HEK293 (cell line): ENCODE results near the gene MSANTD4.

Experiments
- CTCF ChIA-PET: fragments of 350-600 bp; formaldehyde crosslinking; extraction: SDS; loops from one replicate; lab custom pipeline; 2021; ENCODE audit warnings: antibody characterized with exemption; lab: Yijun Ruan, JAX
- POLR2A ChIA-PET: fragments of 300-600 bp; formaldehyde crosslinking; extraction: SDS; loops from one replicate; lab custom pipeline; 2020; ENCODE audit warnings: antibody characterized with exemption, inconsistent platforms; lab: Yijun Ruan, JAX
- H3K27ac ChIP-seq: fragments of 200-500 bp; sonication (Bioruptor generic); 2 replicates; pipeline ENCODE4 v1.5.1; 2014; ENCODE audit warnings: low read depth, low read length, control low read depth, inconsistent platforms; ENCODE audit errors: extremely low read depth
- H3K36me3 ChIP-seq, 2 experiments: fragments of 200-500 bp in 1 of 2; sonication (Bioruptor generic) in 1 of 2; 1 replicate in 1 of 2; 2 replicates in 1 of 2; pipeline ENCODE4 v1.5.1; 2014 to 2017; ENCODE audit warnings: inconsistent platforms in 2 of 2, low read length in 2 of 2; ENCODE audit not compliant: control insufficient read depth in 2 of 2, insufficient read depth in 1 of 2
- H3K4me1 ChIP-seq: fragments of 200-500 bp; sonication (Bioruptor generic); 2 replicates; pipeline ENCODE4 v1.5.1; 2014; ENCODE audit warnings: mild to moderate bottlenecking, low read length, inconsistent platforms; ENCODE audit not compliant: control insufficient read depth, insufficient read depth
- H3K4me3 ChIP-seq: 2 replicates; pipeline ENCODE4 v1.5.1; 2011; ENCODE audit warnings: low read depth, mild to moderate bottlenecking, control low read depth, low read length, moderate library complexity
- H3K9me3 ChIP-seq: fragments of 200-500 bp; sonication (Bioruptor generic); 2 replicates; pipeline ENCODE4 v1.5.1; 2014; ENCODE audit warnings: low read depth, low read length, inconsistent platforms; ENCODE audit not compliant: control insufficient read depth, insufficient read depth
- GLIS1 ChIP-seq: fragments of 450-650 bp; formaldehyde crosslinking; IDR thresholded peaks from 2 replicates; pipeline ENCODE4 v1.5.1; 2016; ENCODE audit warnings: missing biosample characterization, missing genetic modification characterization
- HIC1 ChIP-seq: fragments of 450-650 bp; formaldehyde crosslinking; IDR thresholded peaks from 2 replicates; pipeline ENCODE4 v1.5.1; 2016; ENCODE audit warnings: missing biosample characterization, missing genetic modification characterization
- HOXC10 ChIP-seq: sonication (generic); formaldehyde crosslinking; IDR thresholded peaks from 2 replicates; pipeline ENCODE4 v1.8.1; 2023; ENCODE audit warnings: mild to moderate bottlenecking, missing genetic modification reagents
- INSM2 ChIP-seq: fragments of 450-650 bp; formaldehyde crosslinking; IDR thresholded peaks from 2 replicates; pipeline ENCODE4 v1.5.1; 2016; ENCODE audit warnings: missing biosample characterization, missing genetic modification characterization
- KLF10 ChIP-seq: fragments of 450-650 bp; IDR thresholded peaks from 2 replicates; pipeline ENCODE4 v1.5.1; 2018; ENCODE audit warnings: missing biosample characterization, mild to moderate bottlenecking, missing genetic modification characterization
- OVOL3 ChIP-seq: fragments of 450-650 bp; formaldehyde crosslinking; IDR thresholded peaks from 2 replicates; pipeline ENCODE4 v1.5.1; 2016; ENCODE audit warnings: missing biosample characterization, missing genetic modification characterization
- ZBTB10 ChIP-seq: fragments of 450-650 bp; formaldehyde crosslinking; IDR thresholded peaks from 2 replicates; pipeline ENCODE4 v1.5.1; 2016; ENCODE audit warnings: missing biosample characterization, missing genetic modification characterization
- ZFP41 ChIP-seq: fragments of 450-650 bp; formaldehyde crosslinking; IDR thresholded peaks from 2 replicates; pipeline ENCODE4 v1.5.1; 2016; ENCODE audit warnings: missing biosample characterization, missing genetic modification characterization, borderline replicate concordance
- ZIC2 ChIP-seq: fragments of 450-650 bp; formaldehyde crosslinking; IDR thresholded peaks from 2 replicates; pipeline ENCODE4 v1.5.1; 2016; ENCODE audit warnings: missing biosample characterization, missing genetic modification characterization
- ZNF10 ChIP-seq: fragments of 450-650 bp; formaldehyde crosslinking; IDR thresholded peaks from 2 replicates; pipeline ENCODE4 v1.5.1; 2017; ENCODE audit warnings: missing biosample characterization, missing genetic modification characterization
- ZNF146 ChIP-seq: fragments of 450-650 bp; formaldehyde crosslinking; IDR thresholded peaks from 2 replicates; pipeline ENCODE4 v1.5.1; 2016; ENCODE audit warnings: missing biosample characterization, missing genetic modification characterization
- ZNF157 ChIP-seq: fragments of 450-650 bp; formaldehyde crosslinking; IDR thresholded peaks from 2 replicates; pipeline ENCODE4 v1.5.1; 2016; ENCODE audit warnings: missing biosample characterization, missing genetic modification characterization
- ZNF16 ChIP-seq: fragments of 450-650 bp; formaldehyde crosslinking; IDR thresholded peaks from 2 replicates; pipeline ENCODE4 v1.5.1; 2016; ENCODE audit warnings: low read depth, missing biosample characterization, missing genetic modification characterization
- ZNF280D ChIP-seq: fragments of 450-650 bp; formaldehyde crosslinking; IDR thresholded peaks from 2 replicates; pipeline ENCODE4 v1.5.1; 2016; ENCODE audit warnings: missing biosample characterization, missing genetic modification characterization
- ZNF292 ChIP-seq: fragments of 450-650 bp; formaldehyde crosslinking; IDR thresholded peaks from 2 replicates; pipeline ENCODE4 v1.5.1; 2016; ENCODE audit warnings: low read depth, missing biosample characterization, missing genetic modification characterization, borderline replicate concordance
- ZNF394 ChIP-seq: fragments of 450-650 bp; formaldehyde crosslinking; IDR thresholded peaks from 2 replicates; pipeline ENCODE4 v1.5.1; 2016; ENCODE audit warnings: missing biosample characterization, missing genetic modification characterization, mild to moderate bottlenecking, moderate library complexity, borderline replicate concordance
- ZNF404 ChIP-seq: fragments of 450-650 bp; formaldehyde crosslinking; IDR thresholded peaks from 2 replicates; pipeline ENCODE4 v1.5.1; 2017; ENCODE audit warnings: missing biosample characterization, missing genetic modification characterization
- ZNF501 ChIP-seq: fragments of 450-650 bp; formaldehyde crosslinking; IDR thresholded peaks from 2 replicates; pipeline ENCODE4 v1.5.1; 2016; ENCODE audit warnings: missing biosample characterization, missing genetic modification characterization
- ZNF510 ChIP-seq: fragments of 450-650 bp; formaldehyde crosslinking; IDR thresholded peaks from 2 replicates; pipeline ENCODE4 v1.5.1; 2018; ENCODE audit warnings: mild to moderate bottlenecking, missing genetic modification characterization, missing biosample characterization; ENCODE audit not compliant: insufficient replicate concordance
- ZNF544 ChIP-seq: fragments of 450-650 bp; formaldehyde crosslinking; IDR thresholded peaks from 2 replicates; pipeline ENCODE4 v1.5.0; 2017; ENCODE audit warnings: missing biosample characterization, missing genetic modification characterization
- ZNF558 ChIP-seq: fragments of 450-650 bp; formaldehyde crosslinking; IDR thresholded peaks from 2 replicates; pipeline ENCODE4 v1.5.1; 2016; ENCODE audit warnings: missing biosample characterization, missing genetic modification characterization
- ZNF837 ChIP-seq: fragments of 450-650 bp; formaldehyde crosslinking; IDR thresholded peaks from 2 replicates; pipeline ENCODE4 v1.5.1; 2016; ENCODE audit warnings: missing biosample characterization, missing genetic modification characterization
- ZSCAN23 ChIP-seq: fragments of 450-650 bp; formaldehyde crosslinking; IDR thresholded peaks from 2 replicates; pipeline ENCODE4 v1.5.1; 2016; ENCODE audit warnings: missing biosample characterization, missing genetic modification characterization
- TF ChIP-seq, protein P1 (sequence below): fragments of 450-650 bp; formaldehyde crosslinking; IDR thresholded peaks from 2 replicates; pipeline ENCODE4 v1.5.1; 2016; ENCODE audit warnings: missing biosample characterization, missing genetic modification characterization

MSANTD4 gene

DNA sequence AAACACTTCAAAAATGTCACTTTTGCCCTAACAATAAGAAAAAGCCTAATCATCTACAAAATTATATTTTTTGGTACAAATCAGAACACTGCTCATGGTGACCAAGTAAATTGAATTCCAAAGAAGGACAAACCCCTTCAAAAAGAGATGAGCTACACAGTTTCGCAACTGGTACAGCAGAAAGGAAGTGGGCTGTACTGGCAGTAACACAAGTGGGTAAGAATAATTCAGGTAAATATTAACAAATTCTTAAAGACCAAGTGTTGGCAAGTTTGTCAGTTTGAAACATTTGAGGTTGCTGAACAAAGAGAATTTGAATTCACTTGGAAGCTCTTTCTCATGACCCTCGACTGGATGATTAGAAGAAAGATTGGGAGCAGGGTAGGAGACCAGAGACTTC is 35.5 kb downstream of the MSANTD4 start (continued):
- TF ChIP-seq ZFP41 (tag by site-specific recombination) = no peak

DNA sequence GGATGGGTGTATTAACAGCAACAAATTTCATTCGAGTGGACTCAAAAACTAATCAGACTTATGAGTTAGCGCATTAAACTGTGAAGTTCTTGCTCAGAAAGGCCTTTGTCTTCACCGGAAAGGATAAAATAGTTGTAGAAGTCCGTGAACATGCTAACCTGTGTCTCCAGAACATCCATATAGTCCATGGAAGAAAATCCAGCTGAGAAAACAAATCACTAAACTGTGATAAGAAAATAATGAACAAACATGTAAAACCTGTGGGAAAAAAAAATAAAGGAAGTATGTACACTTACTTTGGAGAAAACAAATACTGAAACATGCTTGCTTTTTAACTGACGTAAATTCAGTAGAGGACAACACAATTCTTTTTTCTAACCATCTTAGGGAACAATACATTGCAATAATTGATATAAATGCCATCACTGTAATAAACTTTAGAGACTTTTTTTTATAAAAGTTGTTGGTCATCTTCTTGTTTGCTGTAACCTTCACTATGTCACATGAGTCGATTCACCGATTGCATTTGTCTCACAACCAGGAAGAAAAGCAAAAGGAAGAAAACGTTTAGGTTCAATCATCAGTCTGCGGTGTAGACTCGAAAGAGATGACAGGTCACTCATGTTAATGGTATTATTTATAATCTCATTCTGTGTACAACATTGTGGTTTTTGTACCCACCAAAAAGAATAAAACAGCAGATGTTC is 41.9 kb downstream of the MSANTD4 start:
- Histone ChIP-seq H3K4me3 (no peak overlapping the region), H3K4me1 (no peaks in the 10 kb centered on the region), H3K9me3 (no peaks in the 10 kb centered on the region), H3K36me3 (no peaks in the 10 kb centered on the region), H3K27ac (no peak overlapping the region)
- POLR2A ChIA-PET = no interaction called here
- CTCF ChIA-PET = interaction anchor here (0.7 kb wide), 1 partner anchor 1948 kb away, joined by 3 read pairs; no protein-coding TSS in a partner anchor
- no peak for TF ChIP-seq ZSCAN23 (tag by site-specific recombination)
- TF ChIP-seq ZNF10 (tag by site-specific recombination) = no peak
- TF ChIP-seq ZNF558 = no peak
- no peak for TF ChIP-seq ZNF394
- TF ChIP-seq KLF10 (tag by site-specific recombination) = no peak
- no peak for TF ChIP-seq ZNF157 (tag by site-specific recombination)
- TF ChIP-seq INSM2 = no peak
- TF ChIP-seq ZBTB10 (tag by site-specific recombination) = no peak
- no peak for TF ChIP-seq ZNF146
- no peak for TF ChIP-seq ZNF292 (tag by site-specific recombination)
- no peak for TF ChIP-seq ZNF510 (tag by site-specific recombination)
- no peak for TF ChIP-seq HIC1 (tag by site-specific recombination)
- TF ChIP-seq ZNF16 = no peak

DNA sequence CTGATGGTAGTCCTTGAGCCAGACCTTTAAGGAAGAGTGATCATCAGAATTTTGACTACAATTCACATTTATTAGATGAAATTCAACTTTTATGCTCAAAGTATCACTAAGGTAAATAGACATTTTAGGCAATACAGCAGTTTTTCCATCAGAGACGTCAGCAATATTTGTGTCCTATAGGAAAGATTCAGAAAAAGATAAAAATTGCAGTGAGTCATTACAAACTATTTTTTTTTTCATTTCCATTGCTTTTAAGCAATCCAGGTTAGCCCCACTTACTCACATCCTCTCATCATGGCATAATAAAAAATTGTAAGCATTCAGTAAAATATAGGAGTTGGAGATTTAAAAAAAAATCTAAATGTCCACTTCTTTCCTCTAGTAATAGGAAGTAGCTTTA is 46.9 kb downstream of the MSANTD4 start:
- Histone ChIP-seq H3K36me3 (no peaks in the 10 kb centered on the region), H3K9me3 (no peaks in the 10 kb centered on the region), H3K4me3 (no peak overlapping the region), H3K27ac (no peak overlapping the region), H3K4me1 (no peaks in the 10 kb centered on the region)
- ChIA-PET CTCF (interaction anchor here (0.6 kb wide), 1 partner anchor 100 kb away, joined by 3 read pairs; no protein-coding TSS in a partner anchor), POLR2A (no interaction called here)
- TF ChIP-seq HOXC10 (CRISPR knock-in tag) (no peak), ZNF544 (tag by site-specific recombination) (no peak), ZNF837 (tag by site-specific recombination) (no peak), ZNF404 (tag by site-specific recombination) (no peak), GLIS1 (no peak), ZNF501 (tag by site-specific recombination) (no peak), ZNF280D (tag by site-specific recombination) (no peak), OVOL3 (tag by site-specific recombination) (no peak), ZIC2 (tag by site-specific recombination) (no peak)
- TF ChIP-seq, protein P1, sequence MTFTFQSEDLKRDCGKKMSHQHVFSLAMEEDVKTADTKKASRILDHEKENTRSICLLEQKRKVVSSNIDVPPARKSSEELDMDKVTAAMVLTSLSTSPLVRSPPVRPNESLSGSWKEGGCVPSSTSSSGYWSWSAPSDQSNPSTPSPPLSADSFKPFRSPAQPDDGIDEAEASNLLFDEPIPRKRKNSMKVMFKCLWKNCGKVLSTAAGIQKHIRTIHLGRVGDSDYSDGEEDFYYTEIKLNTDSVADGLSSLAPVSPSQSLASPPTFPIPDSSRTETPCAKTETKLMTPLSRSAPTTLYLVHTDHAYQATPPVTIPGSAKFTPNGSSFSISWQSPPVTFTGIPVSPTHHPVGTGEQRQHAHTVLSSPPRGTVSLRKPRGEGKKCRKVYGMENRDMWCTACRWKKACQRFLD (tag by site-specific recombination) = no peak
